GM19238 (cell line): Measurements from ENCODE around the gene SH3BGR.

Experiments used
- DNase-seq: peaks from one replicate; pipeline ENCODE4 v3.0.0; 2011; ENCODE audit warnings: low spot score; ENCODE audit not compliant: insufficient read length

The SH3BGR gene

GRCh38 chr21:39456665-39457064 lies 4.9 kb downstream of the SH3BGR start:
- no peak for DNase-seq

- DNase-seq = no peak
These were observed 9.6 kb downstream of the SH3BGR start for GRCh38 chr21:39461419-39461818.

GRCh38 chr21:39463308-39463707 lies 11.5 kb downstream of the SH3BGR start:
- no peak for DNase-seq

GRCh38 chr21:39466584-39466983 lies 14.8 kb downstream of the SH3BGR start:
- DNase-seq = no peak

- DNase-seq = no peak
These were observed 16.0 kb downstream of the SH3BGR start for GRCh38 chr21:39467746-39468145.

GRCh38 chr21:39468559-39468958 lies 16.8 kb downstream of the SH3BGR start:
- no peak for DNase-seq

- no peak for DNase-seq
These were observed 19.8 kb downstream of the SH3BGR start for GRCh38 chr21:39471598-39471997.

GRCh38 chr21:39472786-39473185 lies 21.0 kb downstream of the SH3BGR start:
- DNase-seq = no peak

- no peak for DNase-seq
These were observed 22.8 kb downstream of the SH3BGR start for GRCh38 chr21:39474611-39475010.

- DNase-seq = no peak
These were observed 27.5 kb downstream of the SH3BGR start for GRCh38 chr21:39479164-39479813.

- no peak for DNase-seq
These were observed 28.0 kb downstream of the SH3BGR start for GRCh38 chr21:39479814-39480182.

GRCh38 chr21:39480271-39480670 lies 28.5 kb downstream of the SH3BGR start:
- DNase-seq = no peak

- DNase-seq = no peak
These were observed 30.1 kb downstream of the SH3BGR start for GRCh38 chr21:39481886-39482285.

GRCh38 chr21:39483917-39484316 lies 32.1 kb downstream of the SH3BGR start:
- no peak for DNase-seq

- no peak for DNase-seq
These were observed 33.0 kb downstream of the SH3BGR start for GRCh38 chr21:39484711-39485276.

GRCh38 chr21:39489380-39489924 lies 37.7 kb downstream of the SH3BGR start:
- no peak for DNase-seq

GRCh38 chr21:39499156-39499555 lies 47.4 kb downstream of the SH3BGR start:
- DNase-seq = no peak

- DNase-seq = no peak
These were observed 50.9 kb downstream of the SH3BGR start for GRCh38 chr21:39502631-39503030.

GRCh38 chr21:39503123-39503762 lies 51.5 kb downstream of the SH3BGR start:
- no peak for DNase-seq

GRCh38 chr21:39504230-39504629 lies 52.5 kb downstream of the SH3BGR start:
- DNase-seq = no peak

GRCh38 chr21:39510240-39510639 lies 58.5 kb downstream of the SH3BGR start:
- no peak for DNase-seq

- no peak for DNase-seq
These were observed 59.3 kb downstream of the SH3BGR start for GRCh38 chr21:39511102-39511501.

- DNase-seq = no peak
These were observed 62.0 kb downstream of the SH3BGR start for GRCh38 chr21:39513735-39514134.
